Neural crest cell (in vitro differentiated cells): ENCODE measurements around the gene ZNF286A. TPM values are rescaled to one million over a fixed set of nuclear protein-coding genes. Genes with fewer than 3 reads are reported as not detected.
"Not testable (repeated sequence)": the region's sequence is repeated elsewhere in the genome, so short reads cannot be mapped to it uniquely, and the experiment has no call there.

Experiments used
- DNase-seq: peaks from one replicate; pipeline ENCODE4 v3.0.0; 2021; ENCODE audit warnings: low read depth, mixed read lengths, low spot score
- H3K27ac Mint-ChIP-seq: one replicate; pipeline ENCODE4 v1.8.0; 2021; ENCODE audit warnings: mild to moderate bottlenecking, mixed read lengths; ENCODE audit not compliant: unreplicated experiment
- H3K27me3 Mint-ChIP-seq: 2 replicates; pipeline ENCODE4 v1.8.0; 2021; ENCODE audit warnings: low read depth, mild to moderate bottlenecking, mixed read lengths
- H3K36me3 Mint-ChIP-seq: 2 replicates; pipeline ENCODE4 v1.8.0; 2021; ENCODE audit warnings: low read depth, mild to moderate bottlenecking, mixed read lengths
- H3K4me1 Mint-ChIP-seq: 2 replicates; pipeline ENCODE4 v1.8.0; 2021; ENCODE audit warnings: mixed read lengths
- H3K4me3 Mint-ChIP-seq: one replicate; pipeline ENCODE4 v1.8.0; 2021; ENCODE audit warnings: mild to moderate bottlenecking, mixed read lengths
- H3K9me3 Mint-ChIP-seq: 2 replicates; pipeline ENCODE4 v1.8.0; 2021; ENCODE audit warnings: mixed read lengths
- total RNA-seq: library from RNA; stranded (reverse); gene quantifications from 2 replicates; pipeline ENCODE4 v1.2.1, GENCODE V29; 2021
- TF ChIP-seq, protein P1 (sequence below): fragments of 200-600 bp; sonication (generic); conservative IDR thresholded peaks from 2 replicates; pipeline ENCODE4 v1.5.0; 2021; ENCODE audit warnings: antibody characterized with exemption, mild to moderate bottlenecking

ZNF286A gene
- total RNA-seq, 1 donor from 2014 or later, result 128 TPM

DNA sequence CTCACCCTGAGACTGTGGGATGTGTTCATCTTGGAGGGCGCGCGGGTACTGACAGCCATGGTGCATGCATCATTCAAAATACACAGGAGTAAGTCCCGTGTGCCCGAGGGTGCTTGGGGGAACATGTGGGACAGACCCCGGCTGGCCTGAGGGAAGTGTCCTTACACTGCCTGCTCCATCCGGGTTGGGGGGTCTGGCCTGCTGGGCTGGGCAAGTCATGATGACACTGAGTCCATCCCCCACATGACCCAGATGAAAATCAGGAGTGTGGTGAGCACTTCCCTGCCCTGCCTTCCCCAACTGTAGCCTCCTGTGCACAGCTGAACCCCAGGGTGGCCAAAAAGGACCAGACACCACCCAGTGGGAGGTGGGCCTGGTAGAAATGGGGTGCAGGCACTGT, 43.4 kb downstream of the ZNF286A start:
- no peak for DNase-seq
- H3K9me3 Mint-ChIP-seq, result peaks cover 6% of the 10 kb centered on the region
- H3K4me1 Mint-ChIP-seq, result no peaks in the 10 kb centered on the region
- H3K27me3 Mint-ChIP-seq, result no peaks in the 10 kb centered on the region
- no peak overlapping the region for H3K4me3 Mint-ChIP-seq
- H3K27ac Mint-ChIP-seq, result no peak overlapping the region
- TF ChIP-seq, protein P1, sequence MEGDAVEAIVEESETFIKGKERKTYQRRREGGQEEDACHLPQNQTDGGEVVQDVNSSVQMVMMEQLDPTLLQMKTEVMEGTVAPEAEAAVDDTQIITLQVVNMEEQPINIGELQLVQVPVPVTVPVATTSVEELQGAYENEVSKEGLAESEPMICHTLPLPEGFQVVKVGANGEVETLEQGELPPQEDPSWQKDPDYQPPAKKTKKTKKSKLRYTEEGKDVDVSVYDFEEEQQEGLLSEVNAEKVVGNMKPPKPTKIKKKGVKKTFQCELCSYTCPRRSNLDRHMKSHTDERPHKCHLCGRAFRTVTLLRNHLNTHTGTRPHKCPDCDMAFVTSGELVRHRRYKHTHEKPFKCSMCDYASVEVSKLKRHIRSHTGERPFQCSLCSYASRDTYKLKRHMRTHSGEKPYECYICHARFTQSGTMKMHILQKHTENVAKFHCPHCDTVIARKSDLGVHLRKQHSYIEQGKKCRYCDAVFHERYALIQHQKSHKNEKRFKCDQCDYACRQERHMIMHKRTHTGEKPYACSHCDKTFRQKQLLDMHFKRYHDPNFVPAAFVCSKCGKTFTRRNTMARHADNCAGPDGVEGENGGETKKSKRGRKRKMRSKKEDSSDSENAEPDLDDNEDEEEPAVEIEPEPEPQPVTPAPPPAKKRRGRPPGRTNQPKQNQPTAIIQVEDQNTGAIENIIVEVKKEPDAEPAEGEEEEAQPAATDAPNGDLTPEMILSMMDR, result no peak
- no peaks in the 10 kb centered on the region for H3K36me3 Mint-ChIP-seq

DNA sequence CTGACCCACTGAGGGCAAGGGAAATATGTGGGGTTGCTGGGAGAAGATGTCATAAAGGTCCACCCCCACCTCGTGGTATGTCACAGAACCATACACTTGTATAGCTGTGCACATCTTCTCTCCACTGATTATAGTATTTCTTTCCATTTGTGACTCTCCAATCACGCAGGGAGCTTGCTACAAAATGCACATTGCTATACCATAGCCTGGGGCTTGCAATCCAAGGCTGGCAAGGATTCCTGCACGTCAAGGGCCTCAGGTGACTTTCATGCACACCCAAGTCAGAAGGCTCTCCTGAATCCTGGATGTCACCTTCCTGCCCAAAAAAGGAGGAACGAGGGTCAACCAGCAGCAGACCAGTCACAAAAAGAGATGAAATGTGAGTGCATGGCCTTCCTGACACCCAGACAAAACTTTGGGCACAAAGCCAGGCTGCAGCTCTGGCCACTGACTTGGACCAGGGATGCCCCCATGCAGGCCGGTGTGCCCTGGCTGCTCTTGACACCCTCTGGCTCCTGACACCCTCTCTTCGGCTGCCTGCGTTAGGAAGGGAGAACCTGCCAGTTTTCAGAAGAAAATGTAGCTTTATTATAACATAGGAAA, 44.6 kb downstream of the ZNF286A start:
- no peak overlapping the region for H3K4me3 Mint-ChIP-seq
- no peaks in the 10 kb centered on the region for H3K4me1 Mint-ChIP-seq
- H3K9me3 Mint-ChIP-seq, result peaks cover 6% of the 10 kb centered on the region
- DNase-seq, result no peak
- no peaks in the 10 kb centered on the region for H3K36me3 Mint-ChIP-seq
- TF ChIP-seq, protein P1, result no peak
- H3K27me3 Mint-ChIP-seq, result no peaks in the 10 kb centered on the region
- no peak overlapping the region for H3K27ac Mint-ChIP-seq

DNA sequence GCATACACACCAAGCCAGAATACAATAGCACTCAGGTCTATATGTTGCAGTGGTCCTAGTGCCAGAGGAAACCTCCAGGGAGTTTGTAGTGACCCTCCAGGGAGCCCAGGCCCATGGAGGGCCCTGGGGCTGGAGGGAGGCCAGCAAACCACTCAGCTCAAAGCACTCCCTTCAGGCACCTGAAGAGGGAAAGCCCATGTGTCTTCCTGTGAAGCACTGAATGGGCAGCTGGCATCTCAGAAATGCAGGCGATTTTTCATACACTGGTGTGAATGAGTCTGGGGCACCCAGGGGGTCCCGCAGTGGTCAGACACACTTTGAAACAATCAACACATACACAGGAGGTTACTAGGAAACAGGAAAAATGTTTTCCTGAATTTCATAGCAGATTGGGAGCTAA, 45.3 kb downstream of the ZNF286A start:
- no peaks in the 10 kb centered on the region for H3K27me3 Mint-ChIP-seq
- DNase-seq, result no peak
- H3K36me3 Mint-ChIP-seq, result no peaks in the 10 kb centered on the region
- no peaks in the 10 kb centered on the region for H3K4me1 Mint-ChIP-seq
- H3K9me3 Mint-ChIP-seq, result peaks cover 6% of the 10 kb centered on the region
- no peak overlapping the region for H3K4me3 Mint-ChIP-seq
- no peak overlapping the region for H3K27ac Mint-ChIP-seq
- TF ChIP-seq, protein P1, result no peak

DNA sequence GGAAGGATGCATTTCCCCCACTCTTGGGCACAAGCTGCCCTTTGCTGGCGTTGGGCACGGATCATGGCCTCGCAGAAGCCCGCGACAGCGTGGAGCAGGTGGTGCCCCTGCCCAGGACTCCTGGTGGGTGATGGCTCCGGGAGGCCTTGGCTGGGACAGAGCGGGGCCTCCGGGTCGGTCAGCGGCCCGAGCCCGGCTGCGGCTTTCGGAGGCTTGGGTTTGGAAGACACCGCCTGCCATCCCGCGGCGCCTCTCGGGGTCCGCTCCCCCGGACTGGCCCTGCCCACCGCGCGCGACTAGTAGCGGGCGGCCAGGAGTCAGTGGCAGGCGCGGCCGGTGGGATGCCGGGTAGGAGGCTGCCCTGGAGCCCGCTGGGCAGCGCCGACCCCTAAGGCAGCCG, 49.9 kb downstream of the ZNF286A start:
- not testable (repeated sequence) for H3K27me3 Mint-ChIP-seq, H3K9me3 Mint-ChIP-seq, DNase-seq

DNA sequence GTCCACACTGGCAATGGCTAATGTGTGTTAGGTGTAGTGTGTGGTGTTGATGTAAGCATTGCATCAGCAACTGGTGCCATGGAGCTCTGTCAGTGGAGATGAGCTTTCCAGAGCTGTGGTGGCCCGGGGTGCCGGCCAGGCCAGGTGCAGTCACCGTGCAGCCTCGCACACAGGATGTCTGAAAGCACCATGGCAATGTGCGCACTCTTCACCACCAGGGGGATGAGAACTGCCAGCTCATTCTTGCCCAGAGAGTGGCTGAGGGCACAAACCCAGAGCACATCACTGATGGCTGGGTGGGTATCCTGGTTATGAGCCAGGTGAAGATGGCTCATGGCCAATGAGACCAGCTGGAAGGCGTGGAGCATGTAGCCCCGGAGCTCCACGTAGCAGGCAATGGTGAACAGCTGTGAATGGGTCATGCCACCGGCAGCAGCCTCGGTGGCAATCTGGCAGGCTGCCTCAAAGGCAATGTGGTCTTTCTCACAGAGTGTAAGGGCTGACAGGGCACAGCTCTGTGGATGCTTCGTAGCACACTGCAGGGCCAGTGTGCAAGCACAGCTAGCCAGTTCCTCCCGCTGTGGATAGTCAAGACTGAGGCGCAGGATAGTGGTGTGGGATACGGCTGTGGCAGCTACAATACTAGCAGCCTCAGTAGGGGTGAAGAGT, 69.4 kb downstream of the ZNF286A start:
- H3K36me3 Mint-ChIP-seq, H3K27ac Mint-ChIP-seq, DNase-seq, H3K9me3 Mint-ChIP-seq, H3K4me1 Mint-ChIP-seq, H3K27me3 Mint-ChIP-seq, H3K4me3 Mint-ChIP-seq: not testable (repeated sequence)

More for the DNA sequence above, 49.9 kb downstream of the ZNF286A start:
- not testable (repeated sequence) for H3K4me1 Mint-ChIP-seq, H3K4me3 Mint-ChIP-seq, H3K36me3 Mint-ChIP-seq, H3K27ac Mint-ChIP-seq

Other genes starting within 250 kb of the ZNF286A start
- 2.4 and 2.8 TPM in 2 replicates for gene CDRT4, start 232.1 kb upstream of the ZNF286A start, total RNA-seq
- gene TVP23C, start 136.3 kb upstream of the ZNF286A start, total RNA-seq, result 9.2 and 15.3 TPM in 2 replicates
- 0.55 and 0.82 TPM in 2 replicates for gene FBXW10B, start 80.0 kb upstream of the ZNF286A start, total RNA-seq
- 31.8 and 34.8 TPM in 2 replicates for gene TRIM16, start 15.4 kb upstream of the ZNF286A start, total RNA-seq
- gene TBC1D26, start 32.5 kb downstream of the ZNF286A start, total RNA-seq, result 1.9 and 3.0 TPM in 2 replicates
- 0.98 and 1.0 TPM in 2 replicates for gene ADORA2B, start 245.4 kb downstream of the ZNF286A start, total RNA-seq